HS-27A (cell line): ENCODE measurements around the gene CD28.
"Not testable (repeated sequence)": the region's sequence is repeated elsewhere in the genome, so short reads cannot be mapped to it uniquely, and the experiment has no call there.

ENCODE experiments used
- DNase-seq: peaks from one replicate; pipeline ENCODE4 v3.0.0-alpha.2; 2012; ENCODE audit warnings: low read depth, missing footprints

Gene CD28

DNA sequence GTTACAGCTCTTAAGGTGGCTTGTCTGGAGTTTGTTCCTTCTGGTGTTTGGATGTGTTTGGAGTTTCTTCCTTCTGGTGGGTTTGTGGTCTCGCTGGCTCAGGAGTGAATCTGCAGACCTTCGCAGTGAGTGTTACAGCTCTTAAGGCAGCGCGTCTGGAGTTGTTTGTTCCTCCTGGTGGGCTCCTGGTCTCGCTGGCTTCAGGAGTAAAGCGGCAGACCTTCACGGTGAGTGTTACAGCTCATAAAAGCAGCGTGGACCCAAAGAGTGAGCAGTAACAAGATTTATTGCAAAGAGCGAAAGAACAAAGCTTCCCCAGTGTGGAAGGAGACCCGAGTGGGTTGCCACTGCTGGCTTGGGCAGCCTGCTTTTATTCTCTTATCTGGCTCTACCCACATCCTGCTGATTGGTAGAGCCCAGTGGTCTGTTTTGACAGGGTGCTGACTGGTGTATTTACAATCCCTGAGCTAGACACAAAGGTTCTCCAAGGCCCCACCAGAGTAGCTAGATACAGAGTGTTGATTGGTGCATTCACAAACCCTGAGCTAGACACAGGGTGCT lies 78.4 kb downstream of the CD28 start:
- DNase-seq = not testable (repeated sequence)

DNA sequence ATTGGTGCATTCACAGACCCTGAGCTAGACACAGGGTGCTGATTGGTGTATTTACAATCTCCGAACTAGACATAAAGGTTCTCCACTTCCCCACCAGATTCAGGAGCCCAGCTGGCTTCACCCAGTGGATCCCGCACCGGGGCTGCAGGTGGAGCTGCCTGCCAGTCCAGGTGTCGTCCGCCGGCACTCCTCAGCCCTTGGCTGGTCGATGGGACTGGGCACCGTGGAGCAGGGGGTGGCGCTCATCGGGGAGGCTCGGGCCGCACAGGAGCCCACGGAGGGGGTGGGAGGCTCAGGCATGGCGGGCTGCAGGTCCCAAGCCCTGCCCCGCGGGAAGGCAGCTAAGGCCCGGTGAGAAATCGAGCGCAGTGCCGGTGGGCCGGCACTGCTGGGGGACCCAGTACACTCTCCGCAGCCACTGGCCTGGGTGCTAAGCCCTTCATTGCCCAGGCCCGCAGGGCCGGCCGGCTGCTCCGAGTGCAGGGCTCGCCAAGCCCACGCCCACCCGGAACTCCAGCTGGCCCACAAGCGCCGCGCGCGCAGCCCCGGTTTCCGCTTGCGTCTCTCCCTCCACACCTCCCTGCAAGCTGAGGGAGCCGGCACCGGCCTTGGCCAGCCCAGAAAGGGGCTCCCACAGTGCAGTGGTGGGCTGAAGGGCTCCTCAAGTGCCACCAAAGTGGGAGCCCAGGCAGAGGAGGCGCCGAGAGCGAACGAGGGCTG lies 79.1 kb downstream of the CD28 start:
- DNase-seq = not testable (repeated sequence)

DNA sequence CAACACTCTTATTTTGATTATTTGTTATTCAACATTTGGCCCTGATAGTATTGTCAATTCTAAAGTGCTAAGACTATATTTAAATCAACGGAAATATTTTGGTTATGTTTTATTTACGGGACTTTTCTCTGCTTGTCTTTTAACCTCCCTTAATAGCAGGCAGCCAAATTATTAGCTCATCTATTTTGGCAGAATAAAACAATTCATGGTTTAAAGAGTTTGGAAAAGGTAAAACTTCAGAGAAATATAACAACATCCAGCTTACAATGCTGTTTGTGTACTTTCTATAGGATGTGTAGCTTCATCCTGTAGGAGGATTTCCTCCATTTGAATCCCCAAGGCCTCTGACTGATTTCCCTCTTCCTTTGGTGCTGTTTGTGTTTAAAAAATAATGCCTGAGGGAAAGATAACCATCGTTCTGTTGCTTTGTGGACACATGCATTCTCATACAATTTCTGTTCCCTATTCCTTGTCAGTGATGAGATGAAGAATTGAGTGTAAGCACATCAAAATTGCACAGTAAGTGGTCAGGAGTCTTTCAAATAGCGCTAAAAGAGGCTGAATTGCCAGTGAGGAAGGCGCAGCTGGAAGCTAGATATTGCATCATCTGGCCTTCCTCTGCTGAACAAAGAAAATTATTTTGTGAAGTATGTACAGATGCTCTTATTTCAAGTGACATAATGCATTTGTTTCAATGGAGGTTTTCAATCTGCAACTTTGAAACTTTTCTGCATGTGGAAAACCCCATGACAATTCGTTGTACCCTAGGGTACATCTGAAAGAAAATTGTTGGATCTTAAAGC lies 80.3 kb downstream of the CD28 start:
- DNase-seq = no peak

DNA sequence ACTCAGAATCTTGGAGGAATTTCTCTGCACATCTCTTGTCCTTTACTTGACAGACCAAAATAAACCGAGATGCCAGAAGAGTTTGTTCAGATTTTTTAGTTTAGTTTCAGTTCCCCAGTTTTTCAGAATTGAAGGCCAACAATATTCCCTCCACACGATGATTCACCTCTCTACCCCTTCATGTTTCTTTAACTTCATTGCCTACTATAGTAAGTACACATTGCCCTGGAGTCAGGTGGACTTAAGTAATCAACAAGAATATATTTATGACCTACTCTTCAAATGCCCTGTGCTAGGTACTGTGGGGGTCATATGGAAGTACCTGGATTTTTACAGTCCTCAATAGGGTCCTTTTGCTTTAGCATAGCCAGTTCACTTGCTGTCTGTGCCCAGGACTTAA lies 81.5 kb downstream of the CD28 start:
- no peak for DNase-seq
